ENCODE measurements around the gene RUFY1.

GRCh38 chr5:179516221-179516620, 34.1 kb upstream of the RUFY1 start:
- TF ChIP-seq POLR2A (IDR thresholded peaks at IDR 0.05) (no peak), CTCF (IDR thresholded peaks at IDR 0.05) (no peak), POLR2AphosphoS5 (IDR thresholded peaks at IDR 0.05) (no peak)

Data from prostate gland (tissue), 2 donors.